ENCODE data around the gene RIC8B. TPM values are rescaled to one million over a fixed set of nuclear protein-coding genes. Genes with fewer than 3 reads are reported as not detected.
A peak's percentile ranks its signal among the peaks of the same experiment; 100 is the strongest.

Gene RIC8B
- total RNA-seq, 1 donor from 2014 or later = 17.0 TPM

DNA sequence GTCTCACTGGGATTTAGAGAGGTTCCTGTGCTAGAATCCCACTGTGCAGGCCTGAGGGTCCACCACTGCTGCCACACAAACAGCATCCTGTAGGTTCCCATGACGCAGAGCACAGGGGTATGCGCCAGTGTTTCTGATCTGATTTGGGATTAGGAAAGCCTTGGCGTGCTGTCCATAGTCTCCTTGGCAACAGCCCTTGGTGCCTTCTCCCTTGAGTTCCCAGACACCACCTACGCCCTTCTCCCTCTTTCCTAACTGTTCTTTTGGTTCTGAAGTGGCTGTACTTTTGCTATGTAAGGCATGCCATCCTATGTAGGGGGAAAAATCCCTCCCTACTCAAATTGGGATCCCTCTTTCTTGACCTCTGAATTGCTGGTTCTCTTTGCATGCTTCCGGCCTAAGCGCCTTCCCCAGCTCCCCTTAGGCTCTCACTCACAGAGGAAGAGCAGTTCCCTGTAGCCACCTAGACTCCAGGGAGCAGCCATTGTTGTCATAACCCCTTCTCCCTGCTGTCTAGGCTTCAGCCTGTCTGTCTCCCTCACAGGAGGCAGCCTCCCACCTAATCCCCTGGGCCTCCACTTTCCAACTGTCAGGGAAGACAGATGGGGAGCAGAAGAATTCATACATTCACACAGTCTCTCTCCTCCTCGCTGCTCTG, 14.8 kb upstream of the RIC8B start:
- no peaks in the 10 kb centered on the region for H3K27me3 Mint-ChIP-seq (ENCODE audit: unreplicated experiment)
- H3K4me1 Mint-ChIP-seq (ENCODE audit: unreplicated experiment) = peaks cover 27% of the 10 kb centered on the region
- H3K36me3 Mint-ChIP-seq (ENCODE audit: unreplicated experiment) = no peaks in the 10 kb centered on the region
- TF ChIP-seq CTCF (IDR thresholded peaks at IDR 0.05) = no peak
- no peaks in the 10 kb centered on the region for H3K9me3 Mint-ChIP-seq (ENCODE audit: unreplicated experiment)
- peak overlapping the region; percentile 58 for H3K27ac Mint-ChIP-seq (ENCODE audit: unreplicated experiment)
- H3K4me3 Mint-ChIP-seq (ENCODE audit: unreplicated experiment) = no peak overlapping the region
- DNase-seq (ENCODE audit: extremely low spot score, unreplicated experiment) = no peak

GRCh38 chr12:106760184-106760531, 14.3 kb upstream of the RIC8B start:
- Mint-ChIP-seq H3K36me3 (ENCODE audit: unreplicated experiment) (no peaks in the 10 kb centered on the region), H3K4me3 (ENCODE audit: unreplicated experiment) (peak overlapping the region; percentile 2), H3K4me1 (ENCODE audit: unreplicated experiment) (peaks cover 27% of the 10 kb centered on the region), H3K27me3 (ENCODE audit: unreplicated experiment) (no peaks in the 10 kb centered on the region), H3K9me3 (ENCODE audit: unreplicated experiment) (no peaks in the 10 kb centered on the region), H3K27ac (ENCODE audit: unreplicated experiment) (peak overlapping the region; percentile 58)
- DNase-seq (ENCODE audit: extremely low spot score, unreplicated experiment) = no peak
- no peak for TF ChIP-seq CTCF (IDR thresholded peaks at IDR 0.05)

DNA sequence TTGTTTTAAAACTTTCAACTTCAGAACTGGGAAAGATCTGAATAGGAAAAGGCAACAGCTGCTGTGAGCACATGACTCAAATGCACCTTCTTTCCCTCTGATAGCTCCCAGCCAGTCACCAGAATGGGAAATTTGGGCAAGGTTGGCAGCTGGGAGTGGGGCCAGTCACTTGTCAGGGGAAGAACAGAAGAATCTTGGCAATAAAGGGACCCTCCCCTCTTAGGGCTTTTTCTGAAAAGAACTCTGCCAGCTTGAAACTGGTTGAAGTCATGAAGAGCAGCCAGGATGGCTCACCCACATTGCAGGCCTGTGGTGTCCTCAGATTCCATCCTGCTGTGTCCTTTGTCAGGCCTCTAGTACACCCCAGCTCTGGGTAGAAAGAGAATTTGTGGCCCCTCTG, 10.3 kb upstream of the RIC8B start:
- H3K36me3 Mint-ChIP-seq (ENCODE audit: unreplicated experiment) = no peaks in the 10 kb centered on the region
- H3K4me3 Mint-ChIP-seq (ENCODE audit: unreplicated experiment) = no peak overlapping the region
- no peaks in the 10 kb centered on the region for H3K9me3 Mint-ChIP-seq (ENCODE audit: unreplicated experiment)
- DNase-seq (ENCODE audit: extremely low spot score, unreplicated experiment) = no peak
- H3K27ac Mint-ChIP-seq (ENCODE audit: unreplicated experiment) = no peak overlapping the region
- H3K27me3 Mint-ChIP-seq (ENCODE audit: unreplicated experiment) = no peaks in the 10 kb centered on the region
- H3K4me1 Mint-ChIP-seq (ENCODE audit: unreplicated experiment) = peaks cover 52% of the 10 kb centered on the region
- no peak for TF ChIP-seq CTCF (IDR thresholded peaks at IDR 0.05)

DNA sequence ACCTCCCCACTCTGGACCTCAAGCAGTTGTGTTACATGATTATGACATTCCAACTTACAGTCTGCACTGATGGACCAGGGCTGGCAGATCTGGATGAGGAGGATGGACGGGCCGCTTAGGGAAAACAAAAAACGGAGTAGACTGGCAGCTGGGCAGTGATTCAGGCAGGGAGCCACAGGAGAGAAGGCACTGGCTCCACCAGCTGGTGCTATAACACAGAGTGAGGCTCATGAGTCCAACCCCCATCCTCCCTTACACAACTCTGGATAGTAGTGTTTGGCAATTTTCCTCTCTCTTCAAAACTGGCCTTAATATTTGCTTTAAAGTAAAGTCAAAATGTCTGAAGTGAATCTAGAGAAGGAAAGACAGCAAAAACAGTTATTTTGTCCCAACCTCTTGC, 9.7 kb upstream of the RIC8B start:
- no peaks in the 10 kb centered on the region for H3K36me3 Mint-ChIP-seq (ENCODE audit: unreplicated experiment)
- peak; percentile 16 for TF ChIP-seq CTCF (IDR thresholded peaks at IDR 0.05)
- H3K4me1 Mint-ChIP-seq (ENCODE audit: unreplicated experiment) = peaks cover 53% of the 10 kb centered on the region
- H3K4me3 Mint-ChIP-seq (ENCODE audit: unreplicated experiment) = no peak overlapping the region
- no peak for DNase-seq (ENCODE audit: extremely low spot score, unreplicated experiment)
- H3K27ac Mint-ChIP-seq (ENCODE audit: unreplicated experiment) = no peak overlapping the region
- no peaks in the 10 kb centered on the region for H3K9me3 Mint-ChIP-seq (ENCODE audit: unreplicated experiment)
- H3K27me3 Mint-ChIP-seq (ENCODE audit: unreplicated experiment) = no peaks in the 10 kb centered on the region

DNA sequence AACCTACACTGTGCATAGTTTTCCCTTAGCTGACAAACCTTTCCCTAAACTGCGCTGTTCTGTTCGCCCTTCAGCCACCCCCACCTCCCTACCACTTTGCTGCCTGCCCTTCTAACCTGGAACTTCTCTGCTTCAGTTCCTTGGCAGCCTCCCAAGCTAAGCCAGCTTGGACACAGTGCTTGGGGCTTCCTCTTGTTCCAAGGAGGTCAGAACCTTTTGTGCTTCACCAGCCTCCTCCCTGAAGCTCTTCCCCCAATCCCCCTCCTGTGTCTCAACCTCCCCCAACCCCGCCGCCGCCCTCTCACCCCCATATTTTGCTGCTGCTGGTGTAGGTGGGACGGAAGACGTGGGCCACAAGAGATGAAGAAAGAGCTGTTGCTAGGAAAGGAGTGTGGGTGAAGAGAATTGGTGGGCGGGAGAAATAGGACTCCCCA, 8.1 kb upstream of the RIC8B start:
- Mint-ChIP-seq H3K36me3 (ENCODE audit: unreplicated experiment) (no peaks in the 10 kb centered on the region), H3K27ac (ENCODE audit: unreplicated experiment) (peak overlapping the region; percentile 79), H3K4me1 (ENCODE audit: unreplicated experiment) (peaks cover 42% of the 10 kb centered on the region), H3K27me3 (ENCODE audit: unreplicated experiment) (no peaks in the 10 kb centered on the region), H3K9me3 (ENCODE audit: unreplicated experiment) (no peaks in the 10 kb centered on the region), H3K4me3 (ENCODE audit: unreplicated experiment) (no peak overlapping the region)
- DNase-seq (ENCODE audit: extremely low spot score, unreplicated experiment) = no peak
- no peak for TF ChIP-seq CTCF (IDR thresholded peaks at IDR 0.05)
